Endothelial cell of umbilical vein (primary cell): ENCODE results near the gene ZSWIM5.

Source experiments
- CTCF ChIP-seq, 2 donors: IDR thresholded peaks; 1 replicate in 1 of 2; 2 replicates in 1 of 2; pipeline ENCODE4 v1.5.1; 2011; ENCODE audit warnings: low read length in 2 of 2, mild to moderate bottlenecking in 2 of 2, moderate library complexity in 2 of 2, control low read depth in 1 of 2, inconsistent platforms in 1 of 2, low read depth in 1 of 2; ENCODE audit not compliant: insufficient read depth in 1 of 2; ENCODE audit errors: extremely low read depth in 1 of 2
- GATA2 ChIP-seq: IDR thresholded peaks from 2 replicates; pipeline ENCODE4 v1.7.0; 2011; ENCODE audit warnings: low read depth, mild to moderate bottlenecking, moderate library complexity, mixed read lengths, low read length; ENCODE audit not compliant: insufficient read length, insufficient read depth
- POLR2AphosphoS5 ChIP-seq: IDR thresholded peaks from 2 replicates; pipeline ENCODE4 v1.6.1; 2012; ENCODE audit warnings: low read depth, mild to moderate bottlenecking, control low read depth, low read length, moderate library complexity; ENCODE audit not compliant: insufficient read depth

GRCh38 chr1:45023663-45024062, 182.7 kb downstream of the ZSWIM5 start:
- TF ChIP-seq CTCF (IDR thresholded peaks at IDR 0.05; ENCODE audit: extremely low read depth in 1 of 2, insufficient read depth in 1 of 2, low read depth in 1 of 2, low read length in 2 of 2) (no peak), POLR2AphosphoS5 (no peak), GATA2 (no peak)
